GM12864 (cell line): ENCODE measurements around the gene PKD1.
A peak's percentile ranks its signal among the peaks of the same experiment; 100 is the strongest.

Experiments used
- DNase-seq: peaks from one replicate; pipeline ENCODE4 v3.0.0-alpha.2; 2011; ENCODE audit warnings: low read depth
- H3K4me3 ChIP-seq: 2 replicates; pipeline ENCODE4 v1.5.1; 2011; ENCODE audit warnings: mild to moderate bottlenecking, low read depth, low read length, control low read depth
- CTCF ChIP-seq: IDR thresholded peaks from 2 replicates; pipeline ENCODE4 v1.5.1; 2011; ENCODE audit warnings: low read depth, mild to moderate bottlenecking, moderate library complexity, low read length, control low read depth, inconsistent platforms; ENCODE audit errors: missing control alignments

The PKD1 gene

GRCh38 chr16:2161911-2162310 lies 26.2 kb upstream of the PKD1 start:
- no peak overlapping the region for H3K4me3 ChIP-seq
- no peak for TF ChIP-seq CTCF
- no peak for DNase-seq

GRCh38 chr16:2160915-2161551 lies 25.3 kb upstream of the PKD1 start:
- no peak for TF ChIP-seq CTCF
- DNase-seq, result no peak
- peak overlapping the region; percentile 34 for H3K4me3 ChIP-seq

- TF ChIP-seq CTCF, result no peak
- DNase-seq, result no peak
- peak overlapping the region; percentile 49 for H3K4me3 ChIP-seq
These were observed 23.6 kb upstream of the PKD1 start for GRCh38 chr16:2159175-2159838.

GRCh38 chr16:2158262-2158638 lies 22.6 kb upstream of the PKD1 start:
- no peak for TF ChIP-seq CTCF
- no peak for DNase-seq
- H3K4me3 ChIP-seq, result no peak overlapping the region

- DNase-seq, result no peak
- H3K4me3 ChIP-seq, result no peak overlapping the region
- no peak for TF ChIP-seq CTCF
These were observed 22.0 kb upstream of the PKD1 start for GRCh38 chr16:2157480-2158261.

- DNase-seq, result no peak
- no peak for TF ChIP-seq CTCF
- peak overlapping the region; percentile 98 for H3K4me3 ChIP-seq
These were observed 21.1 kb upstream of the PKD1 start for GRCh38 chr16:2156849-2157224.
